Left ventricle myocardium inferior (tissue), 1 donor: ENCODE data around the gene BLVRA. TPM values are rescaled to one million over a fixed set of nuclear protein-coding genes. Genes with fewer than 3 reads are reported as not detected.
"Not testable (repeated sequence)": the region's sequence is repeated elsewhere in the genome, so short reads cannot be mapped to it uniquely, and the experiment has no call there.

Experiments used
- DNase-seq: peaks from one replicate; pipeline ENCODE4 v3.0.0-alpha.2; 2020
- H3K27ac ChIP-seq: fragments of 200-600 bp; replicated peaks from 2 replicates; pipeline ENCODE4 v1.8.0; 2021
- H3K27me3 ChIP-seq: fragments of 200-600 bp; 2 replicates; pipeline ENCODE4 v1.8.0; 2021; ENCODE audit warnings: low read depth
- H3K36me3 ChIP-seq: fragments of 200-600 bp; 2 replicates; pipeline ENCODE4 v1.8.0; 2021
- H3K4me1 ChIP-seq: fragments of 200-600 bp; 2 replicates; pipeline ENCODE4 v1.8.0; 2021
- H3K4me3 ChIP-seq: fragments of 200-600 bp; 2 replicates; pipeline ENCODE4 v1.8.0; 2021; ENCODE audit warnings: mild to moderate bottlenecking, moderate library complexity
- H3K9me3 ChIP-seq: fragments of 200-600 bp; replicated peaks from 2 replicates; pipeline ENCODE4 v1.8.0; 2021
- CTCF ChIP-seq: fragments of 200-600 bp; IDR thresholded peaks from 2 replicates; pipeline ENCODE4 v1.8.0; 2021; ENCODE audit warnings: antibody characterized with exemption, mild to moderate bottlenecking, borderline replicate concordance
- intact Hi-C: fragments of 100-400 bp; cut with micrococcal nuclease; formaldehyde crosslinking; loops from one replicate; pipeline ENCODE4 v1.11.0; 2022
- total RNA-seq: library from RNA; stranded (reverse); fragmentation: NEBNext Ultra II Directional; extraction: Animal tissue kit (Norgen Biotek cat#: 25700); gene quantifications from one replicate; pipeline ENCODE4 v1.2.1, GENCODE V29; 2021
- donor health status: DM: no; HTN: yes; CAD: no; lungs with severe emphysema.

BLVRA gene
- total RNA-seq, 1 donor from 2014 or later: 44.8 TPM

DNA sequence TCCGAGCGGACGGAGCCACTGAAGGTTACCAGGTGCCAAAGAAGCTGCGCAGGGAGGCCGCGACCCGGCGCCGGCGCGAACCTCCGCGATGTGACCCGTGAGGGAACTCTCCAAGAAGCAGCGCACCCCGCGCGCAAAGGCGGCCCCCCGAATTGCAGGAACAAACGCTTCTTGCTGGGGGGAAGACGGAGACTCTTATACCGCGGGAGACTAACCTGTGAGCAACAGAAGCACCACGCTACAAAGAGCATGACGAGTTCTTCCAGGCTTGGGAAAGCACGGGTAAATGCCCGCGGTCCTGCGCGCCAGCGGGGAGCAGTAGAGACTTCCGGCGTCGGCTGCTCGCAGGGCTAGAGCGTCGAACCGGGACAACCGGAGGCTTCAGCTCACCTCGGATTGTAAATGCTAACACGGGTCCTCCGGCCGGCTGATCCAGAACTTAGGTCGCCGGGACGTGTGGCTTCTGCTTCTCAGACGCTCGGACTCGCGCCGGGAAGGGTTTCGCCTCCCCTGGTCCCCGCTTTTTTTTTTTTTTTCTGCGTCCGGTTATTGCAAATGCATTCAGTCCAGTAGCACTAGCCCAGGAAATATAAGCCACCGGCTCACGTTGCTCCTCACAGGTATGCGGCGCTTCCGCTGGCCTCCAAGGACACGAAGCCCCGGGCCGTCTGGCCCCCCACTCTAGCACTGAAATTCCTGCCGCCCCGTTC lies 29.1 kb upstream of the BLVRA start, which contains the start of gene COA1:
Gene COA1, minus strand, starts transcription at position 310 of the 710 bp plus-strand sequence. CDS start 80,909 bp downstream, outside the sequence.
- H3K4me3 ChIP-seq: peak within 1 kb of the TSS; percentile 89
- no peaks in the 10 kb centered on the region for H3K36me3 ChIP-seq
- peaks cover 59% of the 10 kb centered on the region for H3K4me1 ChIP-seq
- intact Hi-C loops: loop anchor here (10.0 kb wide), 1 partner anchor 105 kb away; no protein-coding TSS in a partner anchor
- DNase-seq: peak; percentile 88
- no peaks in the 10 kb centered on the region for H3K9me3 ChIP-seq
- peak within 1 kb of the TSS; percentile 93 for H3K27ac ChIP-seq
- no peaks in the 10 kb centered on the region for H3K27me3 ChIP-seq
- peak; percentile 32 for TF ChIP-seq CTCF

DNA sequence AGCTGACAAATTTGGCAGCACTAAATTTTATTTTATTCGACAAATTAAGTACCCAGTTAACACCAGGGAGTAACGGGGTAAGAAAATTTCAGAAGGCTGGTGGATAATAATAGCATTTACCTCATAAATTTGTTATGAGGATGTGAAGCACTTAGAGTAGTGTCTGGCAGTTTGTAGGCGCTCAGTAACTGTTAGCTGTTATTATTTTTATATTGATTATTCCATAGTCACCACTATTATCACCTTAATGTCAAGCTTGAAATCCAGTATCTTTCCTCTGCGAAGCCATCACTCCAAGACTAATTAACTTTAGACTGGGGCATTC lies 28.6 kb upstream of the BLVRA start:
- TF ChIP-seq CTCF: no peak
- H3K27me3 ChIP-seq: no peaks in the 10 kb centered on the region
- H3K9me3 ChIP-seq: no peaks in the 10 kb centered on the region
- H3K4me1 ChIP-seq: peaks cover 56% of the 10 kb centered on the region
- intact Hi-C loops: loop anchor here (10.0 kb wide), 1 partner anchor 105 kb away; no protein-coding TSS in a partner anchor
- H3K27ac ChIP-seq: peak overlapping the region; percentile 93
- no peak for DNase-seq
- no peaks in the 10 kb centered on the region for H3K36me3 ChIP-seq
- peak overlapping the region; percentile 89 for H3K4me3 ChIP-seq

- H3K27me3 ChIP-seq, intact Hi-C loops, H3K36me3 ChIP-seq, H3K4me3 ChIP-seq, H3K9me3 ChIP-seq, H3K27ac ChIP-seq, DNase-seq: not testable (repeated sequence)
- H3K4me1 ChIP-seq: peaks cover 40% of the 10 kb centered on the region
Observed at GRCh38 chr7:43731494-43731893, 27.0 kb upstream of the BLVRA start.

DNA sequence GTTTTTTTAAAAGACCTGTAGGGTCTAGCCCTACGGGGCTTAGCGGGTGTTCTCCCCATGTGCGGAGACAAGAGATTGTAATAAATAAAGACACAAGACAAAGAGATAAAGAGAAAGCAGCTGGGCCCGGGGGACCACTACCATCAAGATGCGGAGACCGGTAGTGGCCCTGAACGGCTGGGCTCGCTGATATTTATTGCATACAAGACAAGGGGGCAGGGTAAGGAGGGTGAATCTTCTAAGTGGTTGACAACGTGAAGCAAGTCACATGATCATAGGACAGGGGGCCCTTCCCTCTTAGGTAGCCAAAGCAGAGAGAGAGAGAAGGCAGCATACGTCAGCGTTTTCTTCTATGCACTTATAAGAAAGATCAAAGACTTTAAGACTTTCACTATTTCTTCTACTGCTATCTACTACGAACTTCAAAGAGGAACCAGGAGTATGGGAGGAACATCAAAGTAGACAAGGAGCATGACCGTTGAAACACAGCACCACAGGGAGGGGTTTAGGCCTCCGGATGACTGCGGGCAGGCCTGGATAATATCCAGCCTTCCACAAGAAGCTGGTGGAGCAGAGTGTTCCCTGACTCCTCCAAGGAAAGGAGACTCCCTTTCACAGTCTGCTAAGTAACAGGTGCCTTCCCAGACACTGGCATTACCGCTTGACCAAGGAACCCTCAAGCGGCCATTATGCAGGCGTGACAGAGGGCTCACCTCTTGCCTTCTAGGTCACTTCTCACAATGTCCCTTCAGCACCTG lies 23.7 kb upstream of the BLVRA start:
- H3K4me3 ChIP-seq, H3K27ac ChIP-seq, DNase-seq, H3K36me3 ChIP-seq, intact Hi-C loops, H3K27me3 ChIP-seq, H3K4me1 ChIP-seq, H3K9me3 ChIP-seq: not testable (repeated sequence)

DNA sequence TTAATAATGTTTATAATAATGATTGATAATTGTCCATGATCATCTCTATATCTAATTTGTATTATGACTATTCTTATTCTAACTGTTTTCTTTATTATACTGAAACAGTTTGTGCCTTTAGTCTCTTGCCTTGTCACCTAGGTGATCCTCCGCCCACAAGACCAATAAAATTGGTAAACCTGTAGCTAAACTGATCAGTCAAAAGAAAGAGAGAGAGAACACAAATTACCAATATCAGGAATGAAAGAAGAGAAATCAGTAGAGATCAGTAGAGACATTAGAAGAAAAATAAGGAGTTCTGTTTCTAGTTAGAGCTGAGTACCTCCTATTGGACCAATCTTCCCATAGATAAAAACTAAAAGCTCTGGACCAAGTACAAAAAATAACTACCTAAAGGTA lies 23.1 kb upstream of the BLVRA start:
- Histone ChIP-seq H3K36me3 (no peaks in the 10 kb centered on the region), H3K27me3 (no peaks in the 10 kb centered on the region), H3K4me1 (peaks cover 3% of the 10 kb centered on the region), H3K4me3 (no peak overlapping the region), H3K27ac (no peak overlapping the region), H3K9me3 (no peaks in the 10 kb centered on the region)
- DNase-seq: no peak
- no peak for TF ChIP-seq CTCF
- intact Hi-C loops: no loop called here

- no peak for TF ChIP-seq CTCF
- H3K9me3 ChIP-seq: no peaks in the 10 kb centered on the region
- H3K4me1 ChIP-seq: no peaks in the 10 kb centered on the region
- H3K27me3 ChIP-seq: no peaks in the 10 kb centered on the region
- intact Hi-C loops: no loop called here
- no peak overlapping the region for H3K4me3 ChIP-seq
- no peak overlapping the region for H3K27ac ChIP-seq
- no peaks in the 10 kb centered on the region for H3K36me3 ChIP-seq
- DNase-seq: no peak
Observed at GRCh38 chr7:43735802-43736603, 22.5 kb upstream of the BLVRA start.
